Smooth muscle cell (in vitro differentiated cells): ENCODE measurements around the gene PLCB2. TPM values are rescaled to one million over a fixed set of nuclear protein-coding genes. Genes with fewer than 3 reads are reported as not detected.
A peak's percentile ranks its signal among the peaks of the same experiment; 100 is the strongest.

ENCODE experiments used
- DNase-seq: peaks from one replicate; lab custom pipeline; 2025; ENCODE audit not compliant: unreplicated experiment; lab: John Stamatoyannopoulos, UW
- H2AFZ ChIP-seq: fragments of 200-600 bp; sonication (generic); 2 replicates; pipeline ENCODE4 v1.6.0; 2016; ENCODE audit warnings: antibody characterized with exemption, low read depth, mild to moderate bottlenecking
- H3F3A ChIP-seq: fragments of 200-600 bp; sonication (generic); 2 replicates; pipeline ENCODE4 v1.6.0; 2017; ENCODE audit warnings: antibody characterized with exemption, low read depth
- H3K27ac ChIP-seq: fragments of 200-600 bp; sonication (generic); 2 replicates; pipeline ENCODE4 v1.5.1; 2016; ENCODE audit warnings: low read depth, mild to moderate bottlenecking
- H3K27me3 ChIP-seq: fragments of 200-600 bp; sonication (generic); 2 replicates; pipeline ENCODE4 v1.6.1; 2016; ENCODE audit warnings: low read depth, mild to moderate bottlenecking
- H3K36me3 ChIP-seq: fragments of 200-600 bp; sonication (generic); 2 replicates; pipeline ENCODE4 v1.5.1; 2016; ENCODE audit warnings: low read depth
- H3K4me1 ChIP-seq: fragments of 200-600 bp; sonication (generic); 2 replicates; pipeline ENCODE4 v1.5.1; 2016; ENCODE audit warnings: low read depth
- H3K4me2 ChIP-seq: fragments of 200-600 bp; sonication (generic); 2 replicates; pipeline ENCODE4 v1.6.0; 2016; ENCODE audit warnings: mild to moderate bottlenecking
- H3K4me3 ChIP-seq: fragments of 200-600 bp; sonication (generic); 2 replicates; pipeline ENCODE4 v1.5.1; 2016; ENCODE audit warnings: mild to moderate bottlenecking
- H3K79me2 ChIP-seq: fragments of 200-600 bp; sonication (generic); 2 replicates; pipeline ENCODE4 v1.6.0; 2016; ENCODE audit warnings: low read depth, mild to moderate bottlenecking
- H3K9ac ChIP-seq: fragments of 200-600 bp; sonication (generic); 2 replicates; pipeline ENCODE4 v1.6.0; 2016; ENCODE audit warnings: low read depth
- H3K9me3 ChIP-seq: fragments of 200-600 bp; sonication (generic); replicated peaks from 2 replicates; pipeline ENCODE4 v1.5.1; 2016; ENCODE audit warnings: low read depth
- H4K20me1 ChIP-seq: fragments of 200-600 bp; sonication (generic); 2 replicates; pipeline ENCODE4 v1.6.0; 2016; ENCODE audit warnings: low read depth
- CTCF ChIP-seq: fragments of 200-600 bp; sonication (generic); IDR thresholded peaks from 2 replicates; pipeline ENCODE4 v1.5.1; 2017; ENCODE audit warnings: borderline replicate concordance, mild to moderate bottlenecking, antibody characterized with exemption; ENCODE audit not compliant: insufficient read depth, poor library complexity, severe bottlenecking
- WGBS: methylation state at CpG from one replicate; pipeline ENCODE4 v1.1.7; 2016; ENCODE audit warnings: low lambda C conversion rate; 5-methylcytosine and 5-hydroxymethylcytosine counted together
- polyA plus RNA-seq: library from polyadenylated mRNA; unstranded; fragments of >200 nt; fragmentation: Nextera tagmentation; extraction: Ambion mirVana; gene quantifications from 2 replicates; pipeline ENCODE4 v1.2.1, GENCODE V29; 2016
- total RNA-seq: library from RNA; depleted of rRNA; stranded (reverse); fragments of >200 nt; gene quantifications from 2 replicates; pipeline ENCODE4 v1.2.3, GENCODE V29; 2014

Gene PLCB2
- total and polyA plus RNA-seq, 2 experiments from 2014 or later: 1.5 TPM; not detected in 1

- DNase-seq: peak; percentile 13
- Histone ChIP-seq H3K4me1 (peaks cover 17% of the 10 kb centered on the region), H3K27me3 (peaks cover 57% of the 10 kb centered on the region), H3K36me3 (no peaks in the 10 kb centered on the region), H4K20me1 (no peaks in the 10 kb centered on the region), H3K27ac (no peak overlapping the region), H3K4me3 (no peak overlapping the region), H3F3A (peaks cover 7% of the 10 kb centered on the region), H2AFZ (no peak overlapping the region), H3K9ac (no peak overlapping the region), H3K9me3 (no peaks in the 10 kb centered on the region), H3K4me2 (no peak overlapping the region), H3K79me2 (no peaks in the 10 kb centered on the region)
- peak; percentile 69 for TF ChIP-seq CTCF
- 32% methylated on average over 4 of the region's 4 CpGs for WGBS
Observed at GRCh38 chr15:40310001-40310959, 2.5 kb upstream of the PLCB2 start.

GRCh38 chr15:40309344-40309862, 1.7 kb upstream of the PLCB2 start:
- H4K20me1 ChIP-seq: no peaks in the 10 kb centered on the region
- no peaks in the 10 kb centered on the region for H3K79me2 ChIP-seq
- H3K27me3 ChIP-seq: peaks cover 58% of the 10 kb centered on the region
- H3K4me3 ChIP-seq: no peak overlapping the region
- H3F3A ChIP-seq: peaks cover 7% of the 10 kb centered on the region
- H3K4me2 ChIP-seq: no peak overlapping the region
- peaks cover 17% of the 10 kb centered on the region for H3K4me1 ChIP-seq
- no peak for TF ChIP-seq CTCF
- H2AFZ ChIP-seq: no peak overlapping the region
- 72% methylated on average over 8 of the region's 8 CpGs for WGBS
- no peaks in the 10 kb centered on the region for H3K36me3 ChIP-seq
- H3K9me3 ChIP-seq: no peaks in the 10 kb centered on the region
- no peak overlapping the region for H3K27ac ChIP-seq
- H3K9ac ChIP-seq: no peak overlapping the region
- no peak for DNase-seq

GRCh38 chr15:40306908-40307307, 827 bp downstream of the PLCB2 start:
- peaks cover 7% of the 10 kb centered on the region for H3F3A ChIP-seq
- no peak overlapping the region for H3K4me3 ChIP-seq
- no peaks in the 10 kb centered on the region for H3K79me2 ChIP-seq
- WGBS: 77% methylated on average over 7 of the region's 7 CpGs
- no peaks in the 10 kb centered on the region for H3K9me3 ChIP-seq
- peaks cover 18% of the 10 kb centered on the region for H3K4me1 ChIP-seq
- no peak for DNase-seq
- H3K4me2 ChIP-seq: peak overlapping the region; percentile 67
- no peak for TF ChIP-seq CTCF
- H2AFZ ChIP-seq: no peak overlapping the region
- H3K36me3 ChIP-seq: no peaks in the 10 kb centered on the region
- H3K27ac ChIP-seq: no peak overlapping the region
- H3K27me3 ChIP-seq: peaks cover 49% of the 10 kb centered on the region
- H3K9ac ChIP-seq: no peak overlapping the region
- H4K20me1 ChIP-seq: no peaks in the 10 kb centered on the region
